GM21529 (cell line): Measurements from ENCODE around the gene CCNG2.

Experiments used
- ATAC-seq: cut with Tn5 transposase; IDR thresholded peaks from one replicate; pipeline ENCODE4 v1.9.1; 2021; ENCODE audit not compliant: unreplicated experiment

Gene CCNG2

DNA sequence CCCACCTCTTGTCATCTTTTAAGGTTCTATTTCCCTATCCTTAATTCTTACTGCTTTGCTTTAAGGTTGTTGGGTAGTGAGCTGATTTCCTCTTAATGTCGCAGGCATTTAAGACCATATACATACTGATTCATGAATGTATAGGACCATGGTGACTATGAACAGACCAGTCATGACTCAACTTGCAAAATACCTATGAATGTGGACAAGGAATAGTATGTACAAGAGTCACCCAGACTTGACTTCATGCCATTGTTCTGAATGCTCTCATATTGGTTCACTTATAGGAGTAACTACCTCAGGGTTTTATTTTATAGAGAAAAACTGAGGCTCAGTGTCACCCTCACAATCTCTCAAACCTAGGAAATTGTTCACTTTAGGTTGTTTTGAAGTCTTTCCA, 44.3 kb downstream of the CCNG2 start:
- no peak for ATAC-seq

DNA sequence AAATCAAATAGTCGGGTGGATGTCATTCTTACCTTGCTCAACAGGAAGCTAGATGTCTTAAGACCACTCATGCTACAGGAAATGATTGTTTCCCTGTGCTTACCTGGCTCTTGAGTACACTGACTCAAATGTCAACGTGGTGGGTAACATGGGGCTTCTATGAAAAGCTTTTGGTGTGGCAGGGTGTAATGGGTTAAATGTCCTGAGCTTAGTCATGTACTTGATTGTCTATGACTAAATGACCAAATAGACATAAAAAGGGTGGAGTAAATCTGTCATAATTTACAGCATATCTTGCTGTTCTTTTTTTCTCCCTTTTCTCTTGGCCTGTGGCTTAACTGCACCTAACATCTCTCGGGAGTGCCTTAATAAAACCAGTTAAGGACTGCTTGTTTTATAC, 44.9 kb downstream of the CCNG2 start:
- no peak for ATAC-seq

DNA sequence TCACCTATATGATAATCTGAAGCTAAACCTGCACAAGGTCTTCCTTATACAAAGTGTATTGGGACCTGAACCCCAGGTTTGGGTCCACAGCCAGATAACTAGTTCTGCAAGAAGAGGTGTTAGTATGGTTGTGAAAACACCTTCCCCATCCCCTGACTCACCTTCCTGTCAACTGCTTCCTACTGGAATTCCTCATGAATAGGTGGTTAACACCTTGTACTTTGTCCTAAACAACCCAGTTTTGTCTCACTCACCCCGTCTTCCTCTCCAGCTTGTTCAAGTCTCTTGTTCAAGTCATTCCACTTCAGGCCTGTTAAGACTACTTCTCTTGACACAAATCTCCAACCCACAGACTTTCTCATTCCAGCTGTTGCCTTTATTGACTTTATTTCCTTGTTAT, 45.5 kb downstream of the CCNG2 start:
- ATAC-seq, result no peak

DNA sequence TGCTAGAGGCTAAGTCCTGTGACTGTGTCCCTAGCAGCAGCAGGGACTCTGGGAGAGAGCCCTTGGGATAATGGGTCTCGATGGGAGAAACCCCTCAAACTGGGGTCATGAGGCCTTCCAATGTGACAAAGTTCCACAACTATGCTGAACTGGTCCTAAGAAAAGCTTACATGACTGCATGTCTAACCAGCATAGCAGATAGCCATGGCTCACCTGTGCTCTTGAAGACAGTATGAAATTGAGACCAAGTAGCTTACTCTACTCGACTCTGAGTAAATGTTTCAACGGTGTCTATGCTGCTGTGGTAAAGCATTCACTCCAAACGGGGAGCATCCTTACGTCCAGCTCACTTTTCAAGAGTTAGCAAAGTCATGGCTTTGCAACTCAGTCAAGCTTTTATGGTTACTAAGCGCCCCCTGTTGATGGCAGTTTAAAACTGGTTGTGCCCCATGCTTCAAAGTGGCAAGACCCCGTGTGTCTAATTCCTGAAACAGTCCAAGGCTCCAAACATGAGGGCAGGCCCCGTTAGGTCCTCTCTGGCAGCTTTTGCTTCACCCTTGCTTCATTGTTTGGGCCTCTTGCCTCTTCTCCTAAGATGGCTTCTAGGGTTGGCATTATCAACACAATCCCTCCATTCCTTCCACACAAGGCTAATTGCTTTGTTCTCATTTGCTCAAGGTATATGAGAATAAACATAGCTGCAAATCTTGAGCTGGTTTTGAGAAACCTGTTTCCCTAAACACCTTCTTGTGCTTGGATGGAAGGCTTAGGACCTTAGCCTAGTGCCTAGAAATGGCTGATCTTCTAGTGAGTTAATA, 46.6 kb downstream of the CCNG2 start:
- peak; percentile 76 for ATAC-seq

DNA sequence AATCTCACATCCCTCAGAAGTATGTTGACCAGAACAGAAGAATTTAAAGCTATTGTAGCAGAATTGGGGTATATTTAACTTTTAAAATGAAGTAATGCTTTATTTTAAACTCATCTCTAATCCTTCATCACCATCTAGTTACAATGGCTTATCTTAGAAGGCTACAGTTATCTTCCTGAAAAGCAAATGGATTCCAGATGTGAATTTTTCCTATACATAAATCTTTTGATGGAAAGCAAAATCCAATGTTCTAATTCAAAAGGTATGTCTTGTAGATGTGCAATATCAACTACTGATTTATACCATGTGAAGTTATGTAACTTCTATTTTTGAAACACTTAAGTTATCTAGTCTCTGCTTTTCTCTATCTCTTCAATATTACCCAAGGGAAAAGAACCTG, 47.6 kb downstream of the CCNG2 start:
- no peak for ATAC-seq

DNA sequence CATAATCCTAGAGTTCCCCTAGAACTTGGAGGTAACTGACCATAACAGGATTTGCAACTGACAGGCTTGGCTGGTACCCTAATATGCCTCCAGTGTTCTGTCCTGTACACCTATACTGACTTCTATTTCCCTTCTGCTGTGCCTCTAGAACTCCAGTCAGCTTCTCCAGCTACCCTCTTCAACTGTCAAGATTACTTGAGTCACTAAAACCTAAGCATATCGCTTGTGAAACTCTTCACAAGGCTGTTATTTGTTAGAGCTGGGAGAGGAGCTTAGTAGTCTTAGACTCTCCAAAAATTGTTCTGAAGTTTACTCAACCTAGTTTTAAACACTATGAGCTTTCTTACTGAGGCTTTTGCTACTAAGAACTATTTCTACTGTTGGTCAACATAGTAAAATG, 52.0 kb downstream of the CCNG2 start:
- no peak for ATAC-seq

DNA sequence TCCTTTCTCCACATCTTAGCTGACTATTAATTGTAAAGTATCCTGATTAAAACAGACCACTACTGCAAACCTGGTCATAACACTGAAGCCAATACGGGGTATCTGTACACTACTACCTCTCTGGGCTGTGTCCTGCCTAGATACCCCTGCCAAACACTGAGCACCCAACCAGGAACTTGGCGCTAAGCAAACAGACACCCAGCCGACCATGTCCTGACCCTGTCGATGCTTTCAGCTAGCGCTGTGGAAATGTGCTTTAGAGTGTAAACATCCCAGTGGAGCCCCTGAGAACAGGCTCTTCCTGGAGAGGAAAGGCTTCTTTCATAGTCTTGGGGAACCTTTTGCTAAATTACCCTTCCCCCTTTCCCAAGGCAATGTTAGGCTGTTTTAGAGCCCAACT, 52.9 kb downstream of the CCNG2 start:
- ATAC-seq, result no peak

DNA sequence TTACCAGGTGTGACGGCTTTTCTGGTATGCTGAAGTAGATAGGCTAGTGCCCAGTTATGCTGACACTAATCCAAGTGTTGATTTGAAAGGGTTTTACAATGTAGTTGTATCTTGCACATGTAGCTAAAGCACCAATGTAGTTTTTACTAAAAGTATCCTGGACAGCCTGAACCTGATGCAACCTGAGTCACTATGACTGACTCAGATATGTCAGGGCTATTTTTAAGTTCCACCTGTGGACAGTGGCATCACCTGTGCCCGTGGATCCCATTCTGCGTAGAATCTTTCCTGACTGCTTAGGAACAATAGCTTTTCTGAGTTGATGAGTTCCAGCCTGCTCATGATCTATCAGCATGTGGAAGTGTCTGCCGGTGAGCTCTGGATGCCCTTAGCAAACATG, 58.1 kb downstream of the CCNG2 start:
- ATAC-seq, result no peak

DNA sequence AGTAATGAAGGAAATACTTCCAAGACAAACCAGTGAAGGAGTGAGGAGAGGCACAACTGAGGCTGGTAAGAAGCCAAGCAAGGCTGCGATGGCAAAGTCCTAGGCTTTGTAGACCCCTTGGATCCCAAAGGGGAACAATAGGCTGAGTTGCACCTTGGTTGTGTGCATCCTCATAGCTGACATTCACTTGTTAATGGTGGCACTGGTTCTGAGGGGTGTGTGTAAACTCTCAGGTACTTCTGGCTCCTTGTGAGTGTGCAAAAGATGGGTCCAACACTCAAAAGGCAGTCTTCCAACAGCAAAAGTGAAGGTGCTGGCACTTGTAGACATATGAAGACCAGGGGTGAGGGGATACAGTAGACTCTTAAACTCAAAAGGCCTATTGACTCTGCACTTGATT, 60.5 kb downstream of the CCNG2 start:
- no peak for ATAC-seq

DNA sequence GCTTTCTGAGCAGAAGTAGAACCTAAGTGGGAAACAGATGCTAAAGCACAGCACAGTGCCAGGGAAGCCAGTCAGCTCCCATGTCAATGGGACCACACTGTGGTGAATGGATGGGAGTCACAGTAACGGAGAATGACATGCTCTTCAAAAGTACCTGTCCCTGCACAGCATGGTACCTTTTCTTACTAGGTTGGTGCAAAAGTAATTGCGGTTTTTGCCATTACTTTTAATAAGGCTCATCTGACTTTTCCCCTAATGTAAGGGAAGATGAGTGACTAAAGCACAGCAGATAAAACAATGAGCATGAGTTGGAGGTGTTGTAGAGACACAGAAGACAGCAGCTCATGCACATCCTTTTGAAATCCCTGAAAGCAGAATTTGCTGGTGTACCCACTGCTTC, 62.3 kb downstream of the CCNG2 start:
- ATAC-seq, result no peak
